GM19324 (cell line): ENCODE measurements around the gene DYNC1I1.

Experiments used
- ATAC-seq: cut with Tn5 transposase; IDR thresholded peaks from one replicate; pipeline ENCODE4 v1.9.1; 2021; ENCODE audit warnings: mild to moderate bottlenecking, moderate library complexity; ENCODE audit not compliant: unreplicated experiment, low FRiP score

The DYNC1I1 gene

DNA sequence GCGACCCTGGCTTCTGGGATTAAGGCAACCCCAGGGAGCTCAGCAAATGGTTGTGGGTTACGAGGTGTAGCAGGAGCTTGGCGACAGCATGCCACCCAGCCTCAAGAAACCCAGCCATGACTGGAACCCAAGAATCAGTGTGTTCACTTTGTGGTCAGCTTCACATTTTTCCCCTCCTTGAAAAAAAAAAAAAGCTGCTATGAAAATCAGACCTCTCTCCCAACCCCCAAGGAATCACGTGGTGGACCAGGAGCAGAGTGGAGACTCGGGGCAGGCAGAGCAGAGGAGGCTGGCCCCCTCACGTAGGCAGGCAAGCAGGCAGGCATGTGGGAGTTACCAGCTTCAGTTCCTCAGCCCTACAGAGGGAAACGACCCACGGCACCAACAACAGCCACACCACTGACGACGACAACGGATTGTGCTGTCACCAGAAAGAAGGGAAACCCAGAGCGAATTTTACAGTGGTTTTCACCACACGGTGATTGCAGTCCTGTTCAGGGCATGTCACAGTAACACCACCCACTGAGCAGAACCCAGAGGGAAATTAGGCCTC lies 346.2 kb downstream of the DYNC1I1 start:
- ATAC-seq: no peak

DNA sequence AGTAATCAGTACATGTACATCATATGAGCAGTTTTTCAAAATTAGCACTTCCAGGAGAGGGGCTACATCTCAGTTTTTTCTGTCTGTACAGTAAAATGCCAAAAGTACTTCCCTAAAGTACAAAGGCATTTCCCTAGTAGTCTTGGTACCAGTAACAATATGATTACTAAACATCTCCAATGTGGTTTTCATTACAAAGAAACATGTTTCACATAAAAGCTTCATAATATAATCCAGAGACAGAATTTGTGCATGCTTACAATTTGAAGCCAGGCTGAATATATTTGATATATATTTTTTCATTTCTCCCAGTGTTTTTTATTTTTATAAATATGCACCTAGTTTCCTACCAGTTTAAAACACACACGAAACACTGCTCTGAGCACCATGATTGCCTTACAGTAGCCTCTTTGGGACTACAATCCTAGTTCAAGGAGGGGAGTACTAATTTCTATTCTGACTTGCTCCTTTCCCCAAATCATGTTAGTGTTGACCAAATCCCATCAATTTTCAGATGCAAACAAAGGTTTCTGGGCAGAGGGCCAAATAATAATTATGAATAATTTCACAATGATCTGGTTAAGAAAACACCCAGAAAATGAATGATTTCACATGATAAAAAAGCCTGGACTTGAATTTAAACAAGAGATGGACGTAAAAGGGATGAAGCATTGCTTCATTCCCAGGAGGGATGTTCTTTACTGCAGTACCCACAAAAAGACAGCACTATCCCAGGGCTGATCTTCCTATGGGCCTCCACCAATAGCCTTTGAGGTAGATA lies 348.3 kb downstream of the DYNC1I1 start:
- no peak for ATAC-seq

DNA sequence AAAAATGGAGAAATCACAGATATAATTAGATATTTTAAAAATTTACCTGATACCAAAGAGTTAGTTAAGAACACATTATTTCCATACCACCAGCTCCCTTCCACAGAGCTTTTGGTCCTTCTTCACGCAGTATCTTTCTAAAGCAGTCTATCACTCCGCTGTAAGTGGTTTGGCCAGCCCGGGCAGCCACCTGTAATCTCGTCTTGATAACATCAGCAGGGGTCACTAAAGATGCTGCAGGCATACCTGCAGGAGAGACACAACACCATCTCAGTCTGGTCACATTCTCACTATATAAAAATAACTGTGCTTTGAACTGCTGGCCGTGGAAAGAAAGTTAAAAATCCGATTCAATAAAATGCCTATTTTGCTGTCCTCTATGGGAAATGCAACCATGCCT lies 349.4 kb downstream of the DYNC1I1 start:
- no peak for ATAC-seq

DNA sequence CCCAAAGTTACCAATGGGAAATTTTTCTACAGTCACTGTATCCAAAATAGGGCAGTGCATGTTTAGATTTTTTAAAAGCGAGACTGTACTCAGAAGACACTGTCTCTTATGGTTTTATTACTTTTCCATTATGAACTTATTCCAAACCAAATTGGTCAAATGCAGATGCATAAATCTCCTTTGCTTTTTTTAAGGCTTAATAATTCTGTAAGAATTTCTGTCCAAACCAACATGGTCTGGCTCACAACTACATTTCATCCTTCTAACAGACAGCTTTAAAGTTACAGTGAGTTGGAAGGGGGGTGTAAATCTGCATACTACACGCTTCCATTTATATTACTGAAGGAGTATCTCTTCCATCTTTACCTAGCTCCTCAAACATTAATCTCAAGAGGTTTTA lies 350.4 kb downstream of the DYNC1I1 start:
- no peak for ATAC-seq

DNA sequence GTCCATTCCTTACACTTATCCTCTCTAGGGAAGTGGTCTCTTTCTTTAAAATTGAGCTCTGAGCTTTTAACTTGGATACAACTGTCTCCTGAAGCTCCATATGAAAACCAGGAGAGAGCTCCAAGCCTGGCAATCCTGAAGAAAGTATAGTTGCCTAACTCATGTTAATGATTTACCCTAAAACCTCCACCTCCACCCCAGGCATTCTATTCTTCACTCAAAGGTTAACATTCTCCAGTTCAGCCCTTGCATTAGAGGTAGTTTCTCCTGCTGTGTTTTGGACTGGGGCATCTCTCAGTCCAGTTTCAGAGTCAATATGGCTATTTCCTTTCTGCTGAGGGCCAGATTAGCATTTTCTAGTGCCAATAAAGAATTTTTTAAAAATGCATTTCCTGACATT lies 354.0 kb downstream of the DYNC1I1 start:
- ATAC-seq: no peak

DNA sequence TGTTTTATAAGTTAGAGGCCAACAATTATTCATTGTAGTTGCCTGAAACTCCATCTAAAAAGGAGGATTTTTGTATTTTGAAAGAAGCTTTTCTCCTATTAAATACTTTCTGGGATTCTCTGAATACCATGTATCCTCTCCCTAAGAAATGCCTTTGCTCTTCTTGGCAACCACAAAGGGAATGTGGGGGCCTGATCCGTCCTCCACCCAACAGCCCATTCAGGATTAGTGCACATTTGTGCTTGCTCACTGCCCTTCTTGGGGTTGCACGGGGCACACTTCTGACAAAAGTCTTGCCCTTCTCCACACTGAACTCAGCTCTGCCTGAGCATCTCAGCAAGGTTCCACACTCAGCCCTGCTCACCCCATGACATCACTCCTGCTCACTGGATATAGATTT lies 355.4 kb downstream of the DYNC1I1 start:
- no peak for ATAC-seq

DNA sequence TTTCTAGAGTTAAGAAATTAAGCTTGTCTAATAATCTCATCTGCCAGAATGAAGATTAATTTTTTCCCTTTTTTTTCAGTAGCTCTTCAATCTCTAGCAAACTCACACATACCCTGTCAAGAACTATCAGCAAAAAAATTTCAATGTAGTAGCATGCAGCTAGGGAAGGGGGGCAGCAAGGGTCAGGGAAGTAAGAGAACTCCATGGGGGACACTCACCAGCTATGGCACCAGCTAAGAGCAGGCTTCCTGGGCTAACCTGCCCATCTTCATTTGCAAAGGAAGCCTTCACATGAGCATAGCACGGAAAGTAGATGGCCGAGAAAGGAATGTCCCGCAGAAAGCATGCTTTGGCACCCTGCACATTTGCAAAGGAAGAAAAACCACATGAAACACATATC lies 359.2 kb downstream of the DYNC1I1 start:
- no peak for ATAC-seq

DNA sequence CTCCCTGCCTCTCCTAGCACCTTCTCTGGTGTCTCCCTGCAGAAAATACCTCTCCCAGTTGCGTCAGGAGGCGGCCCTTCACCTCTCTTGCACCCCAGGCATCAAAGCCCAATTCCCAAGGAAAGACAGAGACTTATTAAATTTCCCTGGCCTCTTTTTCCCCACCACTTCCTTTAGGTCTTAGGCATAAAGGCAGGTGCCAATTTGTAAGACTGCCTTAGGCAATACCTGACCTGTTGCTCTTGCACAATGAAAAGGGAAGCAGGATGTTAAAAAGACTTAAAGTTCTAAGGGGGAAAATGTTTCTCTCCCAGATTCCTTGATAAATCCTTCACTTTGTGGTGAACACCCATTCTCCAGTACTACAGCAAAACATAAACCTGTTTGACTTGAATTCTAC lies 362.9 kb downstream of the DYNC1I1 start:
- ATAC-seq: no peak

DNA sequence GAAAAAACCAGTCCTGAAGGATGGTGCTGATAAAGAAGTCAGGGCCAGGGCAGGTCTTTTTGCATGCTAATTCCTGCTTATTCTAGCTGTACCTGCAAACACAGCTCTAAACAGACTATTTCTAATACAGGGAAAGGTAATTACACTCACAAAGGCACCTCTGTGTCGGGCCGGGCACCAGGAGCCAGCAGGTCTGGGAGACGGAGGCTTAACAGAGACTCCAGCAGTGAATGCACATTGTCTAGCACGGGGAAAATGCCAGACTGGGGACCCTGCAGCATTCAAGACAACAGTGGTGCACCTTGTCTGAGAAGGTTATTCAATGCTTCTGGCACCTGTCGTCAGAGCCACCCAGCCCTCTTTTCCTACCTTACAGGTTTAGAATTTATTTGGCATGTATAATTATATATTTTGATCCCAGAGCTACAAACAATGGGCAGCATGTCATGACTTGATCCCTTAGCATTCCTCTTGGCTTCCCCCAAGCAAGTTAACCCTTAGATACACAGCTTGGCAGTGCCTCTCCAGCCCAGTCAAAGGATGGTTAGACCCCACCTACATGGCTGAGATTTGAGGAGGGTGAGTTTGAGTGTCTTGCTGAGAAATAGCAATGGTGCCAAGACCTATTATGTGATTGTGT lies 364.4 kb downstream of the DYNC1I1 start:
- ATAC-seq: no peak

DNA sequence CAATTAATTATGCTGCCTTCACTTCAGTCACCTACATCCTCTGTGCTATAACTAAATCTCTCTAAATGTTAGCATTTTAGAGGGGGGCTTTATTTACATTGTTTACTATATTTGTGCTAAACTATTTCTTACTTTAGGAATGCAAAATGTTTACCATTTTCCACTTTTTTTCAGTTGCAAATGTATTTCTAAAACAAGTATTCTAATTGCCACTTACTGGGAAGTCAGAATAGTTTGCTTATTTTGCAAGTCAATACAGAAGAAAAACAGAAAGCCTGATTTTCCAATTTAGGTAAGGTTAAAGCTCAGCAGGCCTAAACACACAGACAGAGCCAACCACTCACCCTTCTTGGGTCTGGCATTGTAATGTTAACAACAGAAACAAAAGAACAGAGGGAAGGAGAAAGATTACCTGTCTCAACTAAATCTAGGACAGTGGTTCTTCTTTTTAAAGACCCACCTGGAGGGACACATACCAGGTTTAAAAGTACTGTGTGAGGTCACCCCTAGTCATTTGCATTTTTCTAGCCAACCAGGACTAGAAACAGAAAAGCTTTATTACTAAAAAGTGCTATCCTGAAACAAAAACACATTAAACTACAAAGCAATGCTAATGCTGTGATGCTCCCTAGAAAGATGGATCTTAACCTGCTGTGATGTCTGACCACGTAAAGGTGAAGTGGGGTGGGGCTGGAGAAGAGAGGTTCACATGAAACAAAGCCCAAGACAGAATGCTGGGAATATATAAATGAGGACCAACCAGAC lies 371.3 kb downstream of the DYNC1I1 start:
- ATAC-seq: no peak

DNA sequence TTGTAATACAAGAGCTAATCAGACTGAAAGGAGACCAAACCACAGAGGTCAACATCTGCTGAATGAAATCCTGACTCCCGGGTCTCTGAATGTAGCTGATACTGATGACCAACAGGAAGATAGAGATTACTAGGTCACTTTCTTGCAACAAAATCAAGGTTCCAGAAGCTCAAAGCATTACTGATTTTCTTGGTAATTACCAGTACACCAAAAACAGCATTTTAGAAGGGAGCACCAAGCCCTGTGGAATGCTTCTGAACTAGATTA lies 371.8 kb downstream of the DYNC1I1 start:
- no peak for ATAC-seq
